NCI-H2227 (cell line): ENCODE measurements around the gene IZUMO1R.
"Not testable (repeated sequence)": the region's sequence is repeated elsewhere in the genome, so short reads cannot be mapped to it uniquely, and the experiment has no call there.

ENCODE experiments used
- DNase-seq: peaks from one replicate; lab custom pipeline; 2025; ENCODE audit not compliant: unreplicated experiment; lab: John Stamatoyannopoulos, UW

The IZUMO1R gene

DNA sequence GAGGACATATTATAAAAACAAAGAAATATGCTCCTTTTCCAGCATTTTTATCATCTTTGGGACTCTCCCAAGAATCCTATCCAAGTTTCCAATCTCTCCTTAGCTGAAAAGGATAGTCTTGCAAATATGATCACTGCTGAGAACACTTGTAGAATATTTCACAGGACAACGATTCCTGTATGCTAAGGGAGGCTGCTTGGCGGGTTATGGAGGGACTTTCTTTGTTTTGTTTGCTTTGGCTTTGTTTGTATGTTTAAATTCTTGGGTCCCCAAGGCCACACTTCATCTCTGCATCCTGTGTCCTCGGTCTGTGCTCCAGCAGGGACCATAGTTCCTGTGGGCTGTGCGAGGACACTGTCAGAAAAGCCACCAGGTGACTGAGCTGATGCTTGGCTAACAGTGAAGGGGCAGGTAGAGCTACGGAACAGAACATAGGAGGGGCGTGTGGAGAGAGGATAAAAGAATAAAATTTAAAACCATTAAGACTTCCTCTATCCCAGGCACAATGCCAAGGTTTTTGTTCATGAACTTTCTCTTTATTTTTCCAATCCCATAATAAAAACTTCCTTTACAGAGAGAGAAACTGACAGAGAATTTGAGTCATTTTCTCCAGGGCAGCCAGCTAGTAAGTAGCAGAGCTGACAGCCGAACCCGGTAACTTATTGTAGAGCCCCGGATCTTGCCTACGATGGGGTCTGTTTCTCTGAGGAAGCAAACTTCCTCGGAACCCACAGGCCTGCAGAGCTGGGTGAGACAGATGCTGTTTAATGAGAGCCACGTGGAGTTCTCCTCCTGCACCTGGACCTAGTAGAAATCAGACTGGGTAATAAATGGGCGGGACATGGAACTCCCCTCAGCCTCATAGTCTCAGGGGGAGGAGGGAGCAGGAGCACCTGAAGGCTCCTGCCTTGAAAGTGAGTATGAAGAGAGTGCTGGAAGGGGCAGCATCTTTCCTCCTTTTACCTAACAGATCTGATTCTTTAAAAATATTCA, at the start of gene IZUMO1R:
Gene IZUMO1R, plus strand, starts transcription at position 615 of the 993 bp plus-strand sequence. CDS start 1,057 bp downstream, outside the sequence.
- no peak for DNase-seq

DNA sequence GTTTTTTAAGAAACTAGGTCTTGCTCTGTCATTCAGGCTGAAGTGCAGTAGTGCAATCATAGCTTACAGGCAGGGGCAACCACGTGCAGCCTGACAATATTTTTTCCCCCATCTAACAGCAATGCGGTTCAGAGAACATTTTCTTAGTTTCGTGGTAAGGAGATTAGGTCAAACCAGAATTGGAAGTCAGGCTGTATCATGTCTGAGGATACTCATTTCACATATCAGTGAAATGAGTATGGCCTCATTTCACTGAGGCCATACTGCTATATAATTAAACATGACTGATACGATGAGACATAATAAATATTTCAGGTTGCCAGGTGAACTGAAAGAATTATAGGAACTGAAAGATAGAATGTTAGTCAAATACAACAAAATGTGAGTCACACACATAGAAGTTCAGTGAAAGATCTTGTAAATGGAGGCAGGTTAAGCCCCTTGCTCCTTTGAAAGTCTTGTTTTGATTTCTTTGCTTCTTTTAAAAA, 32.5 kb upstream of the IZUMO1R start:
- no peak for DNase-seq

DNA sequence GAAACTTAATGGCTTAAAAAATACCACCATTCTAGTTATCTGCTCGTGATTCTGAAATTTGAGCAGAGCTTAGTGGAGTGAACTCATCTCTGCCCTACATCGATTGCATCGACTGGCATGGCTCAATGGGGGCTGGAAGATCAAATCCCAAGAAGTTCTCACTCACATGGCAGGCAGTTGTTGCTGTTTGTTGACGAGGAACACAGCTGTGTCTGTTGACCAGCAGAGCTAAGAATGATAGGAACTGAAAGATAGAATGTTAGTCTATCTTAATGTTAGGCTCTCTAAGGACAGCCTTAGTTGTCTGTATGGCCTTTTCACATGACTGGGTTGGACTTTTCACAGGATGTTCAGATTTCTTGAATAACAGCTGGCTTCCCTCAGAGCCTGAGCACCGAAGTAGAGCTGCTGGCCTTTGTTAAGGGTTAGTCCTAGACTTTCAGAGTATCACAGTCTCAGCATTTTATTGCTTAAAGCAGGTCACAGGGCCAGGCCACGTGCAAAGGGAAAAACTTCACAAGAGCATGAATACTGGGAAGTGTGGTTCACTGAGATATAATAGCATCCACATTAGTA, 31.6 kb upstream of the IZUMO1R start:
- no peak for DNase-seq

DNA sequence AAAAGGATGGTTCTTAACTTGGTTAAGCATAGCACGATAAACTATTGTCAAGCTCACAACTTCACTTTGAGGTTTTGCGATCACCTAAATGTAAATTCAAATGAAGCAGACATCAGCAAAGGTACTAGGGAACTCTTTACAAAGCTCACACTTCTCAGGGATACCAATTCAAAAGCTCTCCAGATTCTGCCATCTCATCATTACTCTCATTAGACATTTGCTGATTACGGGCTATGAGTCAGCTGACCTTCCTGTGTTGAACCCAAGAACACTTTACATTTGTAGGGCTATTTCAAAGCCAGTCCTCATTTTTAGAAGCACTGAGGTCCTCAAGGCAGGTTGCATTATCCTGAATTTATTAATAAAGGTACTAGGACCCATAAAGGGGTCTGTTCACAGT, 28.4 kb upstream of the IZUMO1R start:
- no peak for DNase-seq

GRCh38 chr11:94276943-94277342, 27.4 kb upstream of the IZUMO1R start:
- DNase-seq = no peak

DNA sequence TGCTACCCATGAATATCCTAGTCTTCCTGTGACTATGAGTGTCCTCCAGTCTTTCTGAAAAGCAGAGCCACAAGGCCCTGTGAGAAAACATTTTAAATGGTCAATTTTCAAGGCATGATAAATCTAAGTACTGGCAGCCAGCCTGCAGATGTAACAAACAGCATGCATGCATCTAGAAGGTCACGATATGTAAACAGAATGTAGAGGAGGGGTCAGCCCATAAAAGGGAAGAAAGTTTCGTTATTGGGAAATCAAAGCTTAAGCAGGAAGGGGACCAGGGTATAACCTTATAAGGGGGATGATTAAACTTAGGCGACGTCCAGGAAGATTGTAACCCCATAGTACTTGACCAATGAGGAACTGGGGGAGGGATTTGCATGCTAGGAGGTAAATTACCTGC, 26.2 kb upstream of the IZUMO1R start:
- DNase-seq = not testable (repeated sequence)

DNA sequence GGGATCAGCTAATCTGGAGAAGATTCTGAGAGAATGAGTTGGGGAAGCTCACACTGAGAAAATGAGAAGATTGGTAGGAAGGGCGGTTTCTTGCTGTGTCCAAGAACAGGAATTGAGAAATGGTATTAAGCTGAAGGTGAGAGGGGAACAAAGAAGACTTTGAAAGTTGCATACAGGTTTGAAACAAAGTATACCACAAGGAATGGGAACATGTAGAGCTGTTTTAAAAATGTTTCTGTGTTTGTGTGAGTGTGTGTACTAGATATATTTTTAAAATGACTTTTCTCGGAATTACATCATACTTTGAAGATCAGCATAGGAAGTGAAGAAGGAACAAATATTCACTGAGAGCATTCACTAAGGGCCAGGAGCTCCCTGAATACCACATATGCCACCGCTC, 24.4 kb upstream of the IZUMO1R start:
- DNase-seq = no peak

DNA sequence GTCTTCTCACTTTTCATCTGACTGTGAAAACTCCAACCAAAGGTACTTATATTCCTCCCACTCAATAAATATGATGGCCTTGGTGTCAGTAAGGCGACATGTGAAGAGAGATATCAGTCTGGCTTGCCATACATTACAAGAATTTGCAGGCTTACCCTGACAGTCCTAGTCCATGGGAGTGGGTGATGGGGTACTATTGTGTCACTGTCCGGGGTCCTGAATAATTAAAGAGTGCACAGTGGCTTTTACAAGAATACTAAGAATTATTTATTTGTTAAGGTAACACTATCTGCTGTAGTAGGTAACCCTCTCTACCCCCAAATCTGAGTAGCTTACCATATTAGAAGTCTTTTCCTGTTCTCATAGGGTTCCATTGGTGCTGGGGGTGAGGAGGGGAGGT, 23.1 kb upstream of the IZUMO1R start:
- no peak for DNase-seq

DNA sequence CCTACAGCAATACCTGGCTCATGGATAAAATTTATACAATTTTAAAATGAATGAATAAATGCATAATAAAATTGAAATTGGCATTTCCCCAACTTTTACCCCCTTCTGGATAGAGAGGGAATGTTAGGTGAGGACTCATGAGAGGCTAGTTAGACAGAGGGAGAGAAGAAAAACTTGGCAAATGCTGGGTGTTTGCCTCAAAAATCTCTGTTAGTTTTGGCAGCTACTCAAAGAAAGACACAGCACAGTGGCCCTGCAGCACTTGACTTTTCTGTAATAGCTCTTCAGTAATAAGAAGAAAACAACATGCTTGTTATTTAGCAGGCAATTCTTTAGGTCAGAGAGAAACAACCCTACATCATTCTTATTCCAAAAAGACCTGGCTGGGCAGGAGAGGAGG, 20.7 kb upstream of the IZUMO1R start:
- no peak for DNase-seq

- DNase-seq = no peak
Observed at GRCh38 chr11:94295534-94295933, 8.8 kb upstream of the IZUMO1R start.

GRCh38 chr11:94297985-94298576, 6.3 kb upstream of the IZUMO1R start:
- DNase-seq = no peak

DNA sequence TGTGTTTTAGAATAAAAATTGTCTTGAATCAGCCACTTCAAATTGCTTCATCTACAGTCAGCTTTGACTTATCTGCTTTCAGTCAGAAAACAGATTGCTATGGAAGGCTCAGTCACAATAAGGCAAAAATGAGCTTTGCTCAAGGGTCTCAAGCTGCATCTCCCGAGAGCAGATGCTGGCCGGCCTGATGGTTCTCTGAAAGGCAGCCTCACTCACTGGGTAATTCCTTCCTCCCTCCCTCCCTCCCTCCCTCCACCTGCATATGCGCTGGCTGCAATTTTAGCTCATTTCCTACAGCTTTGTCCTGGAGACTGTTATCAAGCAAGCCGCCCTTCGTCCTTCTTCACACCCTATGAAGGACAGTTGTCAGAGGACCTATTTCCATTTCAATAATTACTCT, 1.6 kb upstream of the IZUMO1R start:
- peak; percentile 20 for DNase-seq

- DNase-seq = no peak
Observed at GRCh38 chr11:94305146-94305545, 766 bp downstream of the IZUMO1R start.

GRCh38 chr11:94307101-94307791, 2.9 kb downstream of the IZUMO1R start:
- no peak for DNase-seq

GRCh38 chr11:94308024-94308423, 3.6 kb downstream of the IZUMO1R start:
- DNase-seq = no peak

DNA sequence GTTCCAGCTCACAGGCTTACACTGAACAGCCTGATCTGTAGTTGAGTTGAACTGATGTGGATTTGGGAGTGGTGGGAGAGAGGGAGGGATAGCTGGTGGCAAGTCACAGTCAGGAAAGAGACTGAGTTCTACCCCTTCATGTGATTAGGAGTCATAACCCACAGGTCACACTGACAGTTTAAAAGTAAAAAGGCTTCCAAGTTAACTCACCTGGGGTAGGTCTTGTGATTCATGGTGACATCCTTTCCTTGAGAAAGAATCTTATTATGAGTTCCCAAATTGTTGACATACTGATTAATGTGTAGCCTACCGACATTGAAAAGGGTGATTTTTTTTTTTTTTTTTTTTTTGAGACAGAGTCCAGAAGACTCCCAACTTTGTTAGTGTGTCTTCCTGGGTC, 5.4 kb downstream of the IZUMO1R start:
- DNase-seq = no peak

DNA sequence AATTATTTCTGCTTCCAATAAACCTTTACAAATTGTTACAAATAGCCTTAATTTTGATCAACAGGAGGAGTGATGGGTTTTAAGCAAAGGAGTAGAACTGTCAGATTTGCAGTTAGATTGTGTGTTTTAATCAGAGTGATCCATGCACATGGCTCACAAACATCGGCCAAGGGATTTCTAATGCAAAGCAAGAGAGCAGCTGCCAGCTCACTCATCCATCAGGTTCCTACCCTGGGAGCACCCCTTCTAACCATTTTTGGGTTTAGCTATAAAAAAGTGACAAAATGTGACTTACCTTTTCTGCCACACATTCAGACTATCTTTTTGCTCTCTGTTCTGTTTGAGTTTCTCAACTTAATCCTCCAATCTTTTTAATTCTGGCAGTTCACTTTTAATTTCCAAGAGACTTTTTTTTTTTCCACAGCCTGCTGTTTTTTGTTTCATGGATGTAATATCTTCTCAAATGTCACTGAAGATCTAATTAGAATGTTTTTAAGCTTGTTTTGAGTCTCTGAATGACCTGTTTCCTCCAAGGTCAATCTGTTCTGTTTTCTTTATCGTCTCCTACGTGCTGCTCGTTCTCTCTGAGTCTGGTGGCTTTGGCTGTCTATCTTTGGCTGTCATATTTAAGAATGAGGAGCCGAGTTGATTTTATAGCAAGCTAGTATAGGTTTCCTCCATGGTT, 6.0 kb downstream of the IZUMO1R start:
- no peak for DNase-seq

GRCh38 chr11:94312339-94312738, 8.0 kb downstream of the IZUMO1R start:
- DNase-seq = no peak

DNA sequence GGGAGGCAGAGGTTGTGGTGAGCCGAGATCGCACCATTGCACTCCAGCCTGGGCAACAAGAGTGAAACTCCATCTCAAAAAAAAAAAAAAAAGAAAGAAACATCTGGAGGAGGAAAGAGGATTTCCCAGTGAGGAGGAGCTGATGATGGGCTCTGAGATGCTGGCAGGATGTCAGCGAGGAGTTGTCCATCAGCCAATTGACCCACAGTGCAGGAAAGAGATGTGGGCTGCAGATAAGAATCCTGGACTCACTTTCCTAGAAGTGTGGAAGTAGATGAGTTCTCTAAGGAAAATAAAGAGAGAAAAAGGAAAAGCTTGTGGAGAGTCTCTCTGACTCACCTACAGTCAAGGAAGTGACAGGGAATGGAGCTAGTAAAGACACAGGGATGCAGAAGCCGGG, 9.7 kb downstream of the IZUMO1R start:
- DNase-seq = no peak

DNA sequence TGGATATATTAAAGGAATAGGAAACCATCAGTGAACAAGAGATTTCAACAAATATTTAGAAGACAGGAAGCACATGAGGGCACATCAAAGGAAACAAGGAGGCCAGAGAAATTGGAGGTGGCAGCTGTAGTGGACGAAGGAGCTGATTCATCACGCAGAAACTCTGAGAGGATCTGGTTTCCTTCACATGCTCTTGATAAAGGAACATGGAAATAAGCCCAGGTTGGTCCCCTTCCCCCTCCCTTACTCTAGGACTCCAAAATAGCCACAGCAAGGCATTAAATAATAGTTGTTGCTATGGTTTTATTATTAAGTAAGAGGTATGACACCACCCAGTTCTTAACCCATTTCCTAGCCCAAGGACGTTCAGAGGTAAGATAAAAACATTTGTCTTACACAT, 11.3 kb downstream of the IZUMO1R start:
- DNase-seq = no peak

- DNase-seq = no peak
Observed at GRCh38 chr11:94322501-94322900, 18.1 kb downstream of the IZUMO1R start.
